ENCODE measurements around the gene SLC19A1. TPM values are rescaled to one million over a fixed set of nuclear protein-coding genes. Genes with fewer than 3 reads are reported as not detected.

The SLC19A1 gene
- polyA plus RNA-seq, 1 of the 3 experiments (the other 2 are of a cell fraction): 15.0 TPM

DNA sequence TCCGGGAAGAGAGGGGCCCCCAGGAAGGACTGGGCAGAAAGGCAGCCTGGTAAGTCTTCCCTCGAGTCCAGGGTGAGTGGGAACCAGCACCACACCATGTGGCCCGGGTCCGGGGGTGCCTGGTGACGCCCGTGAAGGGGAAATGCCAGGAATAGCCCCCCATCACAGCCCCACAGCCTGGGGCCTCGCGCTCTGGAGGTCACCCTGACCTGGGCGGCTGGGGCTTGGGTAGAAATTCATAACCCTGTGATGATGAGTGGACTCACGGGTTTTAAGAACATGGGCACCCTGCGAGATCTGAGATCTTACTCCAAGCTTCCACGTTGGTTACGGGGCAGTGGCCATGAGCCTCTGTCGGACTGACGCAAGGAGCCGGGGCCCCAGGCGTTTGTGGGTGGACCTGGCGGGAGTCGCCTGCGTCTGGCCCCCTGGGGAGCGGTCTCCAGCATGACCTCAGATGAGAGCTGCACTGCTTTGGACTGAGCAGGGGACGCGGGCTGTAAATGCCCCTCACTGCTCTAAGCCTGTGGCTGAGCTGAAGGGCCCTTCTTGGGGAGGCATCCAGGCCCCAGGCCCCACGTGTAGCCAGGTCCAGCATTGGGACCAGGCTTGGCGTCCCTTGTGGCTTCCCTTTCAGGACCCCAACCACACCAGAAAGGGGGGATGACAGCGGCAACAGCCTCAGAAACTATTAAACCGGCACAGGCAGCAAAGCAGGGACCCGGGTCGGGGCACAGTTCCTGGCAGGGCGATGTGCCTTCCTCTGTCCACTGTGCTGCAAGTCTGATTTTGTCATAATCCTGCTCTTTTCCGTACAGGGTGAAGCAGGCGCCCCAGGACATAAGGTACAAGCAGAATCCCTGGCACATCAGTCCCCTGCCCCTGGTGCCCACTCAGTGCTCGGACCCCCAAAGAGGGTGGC is 60.0 kb downstream of the SLC19A1 start:
- Histone ChIP-seq H3K27me3 (ENCODE audit: insufficient read depth) (no peaks in the 10 kb centered on the region), H3F3A (replicated peaks; ENCODE audit: insufficient read depth) (peaks cover 8% of the 10 kb centered on the region), H3K27ac (ENCODE audit: low read depth in 2 of 2, low read length in 1 of 2) (no peak overlapping the region), H3K4me1 (ENCODE audit: control insufficient read depth in 1 of 2, insufficient read depth in 2 of 2, low read depth in 1 of 2, low read length in 1 of 2) (peaks cover 0 to 7% of the 10 kb centered on the region in 2 experiments; a peak in 1 of 4 replicates), H4K20me1 (ENCODE audit: insufficient read depth) (no peaks in the 10 kb centered on the region), H3K9ac (no peak overlapping the region), H3K79me2 (ENCODE audit: insufficient read depth) (no peaks in the 10 kb centered on the region), H3K9me3 (no peaks in the 10 kb centered on the region), H3K36me3 (replicated peaks in 1 of 2; ENCODE audit: control insufficient read depth in 1 of 2, insufficient read depth in 2 of 2, low read length in 1 of 2) (peaks cover 17 to 51% of the 10 kb centered on the region in 2 experiments), H3K4me2 (no peak overlapping the region), H3K4me3 (ENCODE audit: low read depth in 2 of 2, low read length in 1 of 2) (no peak overlapping the region), H3K9me2 (no peaks in the 10 kb centered on the region), H2AFZ (ENCODE audit: low read depth) (no peak overlapping the region)
- TF ChIP-seq PBX3 (IDR thresholded peaks at IDR 0.05) (no peak), TCF12 (IDR thresholded peaks at IDR 0.05) (no peak), CTCF (IDR thresholded peaks at IDR 0.05) (no peak), EP300 (IDR thresholded peaks at IDR 0.05; ENCODE audit: borderline replicate concordance in 1 of 2, low read depth in 1 of 2, low read length in 1 of 2) (no peak), POLR2AphosphoS5 (IDR thresholded peaks at IDR 0.05; ENCODE audit: low read depth, low read length) (no peak), REST (IDR thresholded peaks at IDR 0.05; ENCODE audit: low read depth, low read length) (no peak)
- ChIA-PET POLR2A (no interaction called here), CTCF (interaction anchor here (1.0 to 1.5 kb wide), 3 partner anchors 75 to 339 kb away, joined by 3 to 5 read pairs (median 5); no protein-coding TSS in a partner anchor)
- no peak for DNase-seq
- WGBS (ENCODE audit: low lambda C conversion rate): 97% methylated on average over 16 of the region's 33 CpGs

GRCh38 chr21:45481566-45481965 is 60.7 kb downstream of the SLC19A1 start:
- Histone ChIP-seq H4K20me1 (ENCODE audit: insufficient read depth) (no peaks in the 10 kb centered on the region), H3K27ac (ENCODE audit: low read depth in 2 of 2, low read length in 1 of 2) (no peak overlapping the region), H3K36me3 (replicated peaks in 1 of 2; ENCODE audit: control insufficient read depth in 1 of 2, insufficient read depth in 2 of 2, low read length in 1 of 2) (peaks cover 17 to 47% of the 10 kb centered on the region in 2 experiments), H3K4me3 (ENCODE audit: low read depth in 2 of 2, low read length in 1 of 2) (no peak overlapping the region), H3K27me3 (ENCODE audit: insufficient read depth) (no peaks in the 10 kb centered on the region), H3K4me2 (no peak overlapping the region), H3K9me3 (no peaks in the 10 kb centered on the region), H3K9me2 (no peaks in the 10 kb centered on the region), H3F3A (replicated peaks; ENCODE audit: insufficient read depth) (peaks cover 8% of the 10 kb centered on the region), H3K4me1 (ENCODE audit: control insufficient read depth in 1 of 2, insufficient read depth in 2 of 2, low read depth in 1 of 2, low read length in 1 of 2) (peaks cover 0 to 7% of the 10 kb centered on the region in 2 experiments; a peak in 1 of 4 replicates), H3K9ac (no peak overlapping the region), H2AFZ (ENCODE audit: low read depth) (no peak overlapping the region), H3K79me2 (ENCODE audit: insufficient read depth) (no peaks in the 10 kb centered on the region)
- 90% methylated on average over 12 of the region's 16 CpGs for WGBS (ENCODE audit: low lambda C conversion rate)
- ChIA-PET POLR2A (no interaction called here), CTCF (no interaction called here)
- DNase-seq: no peak
- TF ChIP-seq RAD21 (IDR thresholded peaks at IDR 0.05; ENCODE audit: low read length) (no peak), SIN3A (IDR thresholded peaks at IDR 0.05; ENCODE audit: borderline replicate concordance, low read depth, low read length) (no peak), MEF2A (IDR thresholded peaks at IDR 0.05; ENCODE audit: borderline replicate concordance, low read depth) (no peak), MXI1 (IDR thresholded peaks at IDR 0.05; ENCODE audit: low read depth, low read length) (no peak)
- TF ChIP-seq, protein P1, sequence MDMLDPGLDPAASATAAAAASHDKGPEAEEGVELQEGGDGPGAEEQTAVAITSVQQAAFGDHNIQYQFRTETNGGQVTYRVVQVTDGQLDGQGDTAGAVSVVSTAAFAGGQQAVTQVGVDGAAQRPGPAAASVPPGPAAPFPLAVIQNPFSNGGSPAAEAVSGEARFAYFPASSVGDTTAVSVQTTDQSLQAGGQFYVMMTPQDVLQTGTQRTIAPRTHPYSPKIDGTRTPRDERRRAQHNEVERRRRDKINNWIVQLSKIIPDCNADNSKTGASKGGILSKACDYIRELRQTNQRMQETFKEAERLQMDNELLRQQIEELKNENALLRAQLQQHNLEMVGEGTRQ (IDR thresholded peaks at IDR 0.05; ENCODE audit: borderline replicate concordance, low read depth, low read length): no peak

Measured in SK-N-SH (cell line).